ENCODE results near the gene MCEE.
"Not testable (repeated sequence)": the region's sequence is repeated elsewhere in the genome, so short reads cannot be mapped to it uniquely, and the experiment has no call there.

MCEE gene

GRCh38 chr2:71130152-71130904 is at the start of gene MCEE, which contains the start of gene MPHOSPH10:
TSS of gene MCEE (minus strand) at chr2:71130229. CDS start at chr2:71130219, 10 bp downstream.
TSS of gene MPHOSPH10 (plus strand) at chr2:71130634. CDS start at chr2:71130666, 32 bp downstream.
- TF ChIP-seq CTCF (IDR thresholded peaks at IDR 0.05; ENCODE audit: low read depth, low read length): no peak
- H3K4me3 ChIP-seq (ENCODE audit: low read depth, low read length): peak within 1 kb of the TSS; percentile 97

GRCh38 chr2:71178836-71179235 is 48.8 kb upstream of the MCEE start:
- H3K4me3 ChIP-seq (ENCODE audit: low read depth, low read length): not testable (repeated sequence)

GRCh38 chr2:71174207-71174606 is 44.2 kb upstream of the MCEE start:
- H3K4me3 ChIP-seq (ENCODE audit: low read depth, low read length): no peak overlapping the region
- no peak for TF ChIP-seq CTCF (IDR thresholded peaks at IDR 0.05; ENCODE audit: low read depth, low read length)

- no peak overlapping the region for H3K4me3 ChIP-seq (ENCODE audit: low read depth, low read length)
- no peak for TF ChIP-seq CTCF (IDR thresholded peaks at IDR 0.05; ENCODE audit: low read depth, low read length)
These were observed 43.1 kb upstream of the MCEE start for GRCh38 chr2:71173096-71173495.

GRCh38 chr2:71166812-71167211 is 36.8 kb upstream of the MCEE start:
- H3K4me3 ChIP-seq (ENCODE audit: low read depth, low read length): no peak overlapping the region
- no peak for TF ChIP-seq CTCF (IDR thresholded peaks at IDR 0.05; ENCODE audit: low read depth, low read length)

- peak; percentile 59 for TF ChIP-seq CTCF (IDR thresholded peaks at IDR 0.05; ENCODE audit: low read depth, low read length)
- peak overlapping the region; percentile 34 for H3K4me3 ChIP-seq (ENCODE audit: low read depth, low read length)
These were observed 27.2 kb upstream of the MCEE start for GRCh38 chr2:71157124-71157793.

GRCh38 chr2:71156573-71156972 is 26.5 kb upstream of the MCEE start:
- no peak overlapping the region for H3K4me3 ChIP-seq (ENCODE audit: low read depth, low read length)
- TF ChIP-seq CTCF (IDR thresholded peaks at IDR 0.05; ENCODE audit: low read depth, low read length): no peak

All from WI38 (cell line).